ENCODE results near the gene AP2A1. TPM values are rescaled to one million over a fixed set of nuclear protein-coding genes. Genes with fewer than 3 reads are reported as not detected.

AP2A1 gene
- total and polyA plus RNA-seq, 9 of the 15 experiments (the other 6 are each of a cell fraction or from before 2014, with no cell fraction given), result 0.55 to 150 (median 31.9) TPM

- TF ChIP-seq ARID4B (CRISPR knock-in tag; IDR thresholded peaks at IDR 0.05) (peak; percentile 63; the same call in 1 of the 2 replicates), TEAD2 (tag; IDR thresholded peaks at IDR 0.05) (no peak), MGA (IDR thresholded peaks at IDR 0.05) (no peak; the same call in 1 of the 2 replicates), CTCFL (IDR thresholded peaks at IDR 0.05; ENCODE audit: borderline replicate concordance, insufficient read depth, low read depth, low read length, poor library complexity, severe bottlenecking) (no peak), ZNF140 (CRISPR knock-in tag; IDR thresholded peaks at IDR 0.05) (no peak), ZNF766 (CRISPR knock-in tag; conservative IDR thresholded peaks at IDR 0.05) (no peak), XRCC5 (IDR thresholded peaks at IDR 0.05; ENCODE audit: low read depth, low read length) (no peak)
These were observed 533 bp upstream of the AP2A1 start (continued) for GRCh38 chr19:49766007-49766929.
